ENCODE measurements around the gene TLR5. TPM values are rescaled to one million over a fixed set of nuclear protein-coding genes. Genes with fewer than 3 reads are reported as not detected.
A peak's percentile ranks its signal among the peaks of the same experiment; 100 is the strongest.

Gene TLR5
- total RNA-seq, 4 donors from 2014 or later: 3.5 to 15.1 (median 6.0) TPM

DNA sequence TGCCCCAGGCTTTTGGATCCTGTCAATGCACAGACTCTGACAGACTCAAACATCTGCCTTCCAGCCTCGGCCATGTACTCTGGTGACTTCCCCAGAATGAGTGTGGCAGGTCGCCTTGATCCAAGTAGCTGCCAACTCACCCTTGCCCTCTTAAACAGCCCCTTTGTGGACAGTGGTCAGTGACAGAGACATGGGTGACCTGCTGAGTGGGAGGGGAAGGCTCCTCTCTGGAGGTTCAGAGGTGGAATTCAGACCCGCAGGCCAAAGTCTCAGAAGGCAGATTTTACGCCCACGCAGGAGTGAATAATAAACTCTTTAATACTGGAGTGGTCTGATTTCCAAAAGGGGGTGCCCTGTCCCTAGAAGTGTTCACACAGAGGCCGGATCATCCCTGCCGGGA lies 63.5 kb downstream of the TLR5 start:
- WGBS, 2 donors (ENCODE audit: low coverage in 1 of 2): 75% methylated on average over 5 of the region's 7 CpGs; no CpG with 5 or more reads in 1 of the 2 donors
- Histone ChIP-seq H3K27ac (no peak overlapping the region), H3K36me3 (no peaks in the 10 kb centered on the region), H3K4me1 (peaks cover 0 to 57% (median 6%) of the 10 kb centered on the region in 3 donors), H3K9me3 (no peaks in the 10 kb centered on the region), H3K27me3 (no peaks in the 10 kb centered on the region), H3K4me3 (no peak overlapping the region)
- TF ChIP-seq POLR2A (IDR thresholded peaks at IDR 0.05) (no peak), POLR2AphosphoS5 (IDR thresholded peaks at IDR 0.05) (no peak), EP300 (IDR thresholded peaks at IDR 0.05) (no peak)
- TF ChIP-seq, protein P1, sequence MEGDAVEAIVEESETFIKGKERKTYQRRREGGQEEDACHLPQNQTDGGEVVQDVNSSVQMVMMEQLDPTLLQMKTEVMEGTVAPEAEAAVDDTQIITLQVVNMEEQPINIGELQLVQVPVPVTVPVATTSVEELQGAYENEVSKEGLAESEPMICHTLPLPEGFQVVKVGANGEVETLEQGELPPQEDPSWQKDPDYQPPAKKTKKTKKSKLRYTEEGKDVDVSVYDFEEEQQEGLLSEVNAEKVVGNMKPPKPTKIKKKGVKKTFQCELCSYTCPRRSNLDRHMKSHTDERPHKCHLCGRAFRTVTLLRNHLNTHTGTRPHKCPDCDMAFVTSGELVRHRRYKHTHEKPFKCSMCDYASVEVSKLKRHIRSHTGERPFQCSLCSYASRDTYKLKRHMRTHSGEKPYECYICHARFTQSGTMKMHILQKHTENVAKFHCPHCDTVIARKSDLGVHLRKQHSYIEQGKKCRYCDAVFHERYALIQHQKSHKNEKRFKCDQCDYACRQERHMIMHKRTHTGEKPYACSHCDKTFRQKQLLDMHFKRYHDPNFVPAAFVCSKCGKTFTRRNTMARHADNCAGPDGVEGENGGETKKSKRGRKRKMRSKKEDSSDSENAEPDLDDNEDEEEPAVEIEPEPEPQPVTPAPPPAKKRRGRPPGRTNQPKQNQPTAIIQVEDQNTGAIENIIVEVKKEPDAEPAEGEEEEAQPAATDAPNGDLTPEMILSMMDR (IDR thresholded peaks at IDR 0.05): no peak
- no peak for ATAC-seq

DNA sequence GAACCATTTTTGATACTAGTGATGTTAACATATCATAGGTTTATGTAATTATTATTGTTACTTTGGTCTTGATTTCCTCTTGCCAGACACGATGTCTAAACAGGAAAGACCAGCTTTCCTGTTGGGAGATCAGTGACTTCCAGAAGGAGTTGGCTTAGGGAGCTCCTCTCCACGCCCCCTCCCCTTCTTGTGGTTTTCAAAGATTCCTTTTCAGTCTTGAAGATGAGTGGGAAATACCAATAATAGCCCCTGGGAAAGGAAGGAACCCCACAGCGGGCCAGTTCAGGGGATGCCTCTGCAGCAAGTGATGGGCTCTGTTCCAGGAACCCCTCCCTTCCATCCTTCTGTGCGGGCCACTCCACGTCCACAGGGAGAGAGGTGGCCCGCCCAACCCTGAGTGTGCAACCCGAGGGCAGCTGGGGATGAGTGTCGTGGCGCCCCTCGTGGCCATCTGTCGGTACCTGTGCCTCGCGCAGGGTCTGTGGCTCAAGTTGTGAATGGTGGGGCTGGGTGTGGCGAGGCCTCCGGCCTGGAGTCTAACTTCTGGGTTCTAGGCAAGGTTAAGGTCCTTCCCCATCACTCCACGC lies 65.7 kb downstream of the TLR5 start:
- H3K27ac ChIP-seq: no peak overlapping the region
- H3K27me3 ChIP-seq: no peaks in the 10 kb centered on the region
- no peak overlapping the region for H3K4me3 ChIP-seq
- peaks cover 0 to 52% (median 3%) of the 10 kb centered on the region in 3 donors for H3K4me1 ChIP-seq
- WGBS, 2 donors (ENCODE audit: low coverage in 1 of 2): 72 to 78% methylated on average over 5 to 7 of the region's 16 CpGs
- no peaks in the 10 kb centered on the region for H3K9me3 ChIP-seq
- no peak for ATAC-seq
- H3K36me3 ChIP-seq: no peaks in the 10 kb centered on the region
- no peak for TF ChIP-seq EP300 (IDR thresholded peaks at IDR 0.05)
- TF ChIP-seq, protein P1 (IDR thresholded peaks at IDR 0.05): peak in 1 of 4 experiments; percentile 15
- no peak for TF ChIP-seq POLR2AphosphoS5 (IDR thresholded peaks at IDR 0.05)
- no peak for TF ChIP-seq POLR2A (IDR thresholded peaks at IDR 0.05)

DNA sequence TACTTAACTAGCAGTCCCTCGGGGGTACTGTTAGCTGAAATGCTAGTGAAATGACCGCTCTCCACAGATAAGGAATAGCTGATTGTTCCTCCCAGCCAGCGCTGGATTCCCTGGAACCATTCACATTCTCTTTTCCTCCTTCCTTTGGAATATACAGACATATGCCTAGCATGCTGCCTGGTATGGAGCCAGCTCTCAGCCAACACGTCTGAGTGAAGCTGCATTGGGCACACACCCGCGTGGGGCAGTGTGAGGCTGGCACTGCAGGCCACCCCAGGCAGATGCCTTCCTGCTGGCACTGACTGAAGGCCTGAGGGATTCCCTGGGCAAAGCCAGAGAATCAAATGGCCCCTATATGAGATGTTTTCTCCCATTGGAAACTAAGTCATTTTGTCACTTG lies 66.7 kb downstream of the TLR5 start:
- 56 to 67% methylated on average over 1 to 5 of the region's 6 CpGs for WGBS, 2 donors (ENCODE audit: low coverage in 1 of 2)
- TF ChIP-seq POLR2A (IDR thresholded peaks at IDR 0.05) (no peak), EP300 (IDR thresholded peaks at IDR 0.05) (no peak), POLR2AphosphoS5 (IDR thresholded peaks at IDR 0.05) (no peak)
- TF ChIP-seq, protein P1 (IDR thresholded peaks at IDR 0.05): no peak
- Histone ChIP-seq H3K27me3 (no peaks in the 10 kb centered on the region), H3K9me3 (no peaks in the 10 kb centered on the region), H3K4me3 (no peak overlapping the region), H3K27ac (peak overlapping the region in 2 of 4 donors; percentile 19 to 65), H3K4me1 (peaks cover 0 to 45% (median 3%) of the 10 kb centered on the region in 3 donors), H3K36me3 (no peaks in the 10 kb centered on the region)
- no peak for ATAC-seq

DNA sequence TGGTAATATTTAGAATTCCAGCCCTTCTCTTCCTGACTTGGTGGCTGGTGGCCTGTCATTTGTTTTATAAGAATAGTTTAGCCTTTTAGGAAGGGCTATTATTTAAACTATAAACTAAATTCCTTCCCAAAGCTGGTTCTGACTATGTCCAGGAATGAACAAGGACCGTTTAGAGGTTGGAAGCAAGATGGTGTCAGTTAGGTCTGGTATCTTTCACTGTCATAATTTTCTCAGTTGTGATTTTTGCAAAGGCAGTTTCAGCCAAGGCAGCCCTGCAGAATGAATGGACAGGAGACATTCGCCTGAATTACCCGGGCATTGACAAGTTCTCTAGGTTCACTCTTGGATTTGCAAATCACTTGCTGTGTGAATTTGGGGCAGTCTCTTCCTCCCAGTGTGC lies 67.2 kb downstream of the TLR5 start:
- TF ChIP-seq POLR2A (IDR thresholded peaks at IDR 0.05): no peak
- TF ChIP-seq POLR2AphosphoS5 (IDR thresholded peaks at IDR 0.05): no peak
- H3K36me3 ChIP-seq: no peaks in the 10 kb centered on the region
- no peak overlapping the region for H3K4me3 ChIP-seq
- peaks cover 0 to 40% (median 3%) of the 10 kb centered on the region in 3 donors for H3K4me1 ChIP-seq
- H3K27me3 ChIP-seq: no peaks in the 10 kb centered on the region
- no peaks in the 10 kb centered on the region for H3K9me3 ChIP-seq
- H3K27ac ChIP-seq: peak overlapping the region in 2 of 4 donors; percentile 19 to 65
- no peak for ATAC-seq
- 38 to 45% methylated on average over 3 of the region's 3 CpGs for WGBS, 2 donors (ENCODE audit: low coverage in 1 of 2)

DNA sequence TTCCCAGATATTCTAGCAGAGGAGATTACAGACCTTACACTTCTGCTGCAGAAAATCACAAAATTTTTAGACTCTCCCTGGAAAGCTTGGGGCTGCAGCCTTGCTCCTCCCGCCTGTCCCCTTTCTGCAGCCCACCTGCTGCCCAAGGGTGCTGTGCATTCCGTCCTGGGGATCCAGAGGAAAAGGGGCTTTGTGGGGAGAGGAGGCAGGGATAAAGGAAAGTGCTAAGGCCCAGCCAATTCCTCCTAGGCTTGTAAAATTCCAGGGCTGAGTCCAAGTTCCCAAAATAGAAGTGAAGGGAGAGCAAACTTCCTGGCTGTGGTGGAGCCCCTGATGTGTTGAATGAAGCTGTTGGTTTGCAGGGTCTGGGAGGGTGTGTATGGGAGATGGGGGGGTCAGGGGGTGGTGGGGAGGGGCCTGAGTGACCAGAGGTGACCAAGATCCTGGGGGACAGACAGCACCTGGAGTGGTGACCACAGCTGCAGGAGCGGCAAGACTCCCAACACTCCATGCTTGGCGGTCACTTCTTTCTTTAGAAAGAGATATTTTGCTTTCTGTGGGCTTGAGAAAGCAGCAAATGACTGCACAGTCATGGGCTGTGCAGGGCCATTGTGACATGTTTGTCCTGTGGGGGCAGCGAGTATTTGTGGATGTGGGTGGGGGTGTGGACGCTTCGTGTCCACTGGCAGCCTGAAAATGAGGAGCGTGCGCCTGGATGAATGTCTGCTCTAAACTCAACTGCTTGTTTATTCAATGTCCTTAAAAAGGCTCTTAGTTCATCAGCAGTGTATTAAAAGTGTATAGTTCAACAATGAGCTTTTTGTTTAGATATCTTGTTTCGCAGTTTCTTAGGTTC lies 68.4 kb downstream of the TLR5 start:
- TF ChIP-seq POLR2AphosphoS5 (IDR thresholded peaks at IDR 0.05): no peak
- TF ChIP-seq, protein P1 (IDR thresholded peaks at IDR 0.05): no peak
- Histone ChIP-seq H3K4me3 (no peak overlapping the region), H3K9me3 (no peaks in the 10 kb centered on the region), H3K36me3 (no peaks in the 10 kb centered on the region), H3K27me3 (no peaks in the 10 kb centered on the region), H3K27ac (peak overlapping the region in 2 of 4 donors; percentile 65), H3K4me1 (peaks cover 0 to 43% (median 3%) of the 10 kb centered on the region in 3 donors)
- ATAC-seq: no peak
- WGBS, 2 donors (ENCODE audit: low coverage in 1 of 2): 39 to 71% methylated on average over 5 to 7 of the region's 10 CpGs

All from gastroesophageal sphincter (tissue), 4 donors.